Glutamatergic neuron (in vitro differentiated cells): ENCODE measurements around the gene IL17RD. TPM values are rescaled to one million over a fixed set of nuclear protein-coding genes. Genes with fewer than 3 reads are reported as not detected.

ENCODE experiments used
- DNase-seq: peaks from one replicate; pipeline ENCODE4 v3.0.0; 2022
- H3K27ac Mint-ChIP-seq: one replicate; pipeline ENCODE4 v1.8.0; 2020; ENCODE audit warnings: mild to moderate bottlenecking, mixed read lengths, inconsistent platforms; ENCODE audit not compliant: unreplicated experiment
- H3K27me3 Mint-ChIP-seq: one replicate; pipeline ENCODE4 v1.8.0; 2020; ENCODE audit warnings: mild to moderate bottlenecking, moderate library complexity, mixed read lengths, inconsistent platforms; ENCODE audit not compliant: unreplicated experiment
- H3K36me3 Mint-ChIP-seq: one replicate; pipeline ENCODE4 v1.8.0; 2020; ENCODE audit warnings: mild to moderate bottlenecking, mixed read lengths, inconsistent platforms; ENCODE audit not compliant: unreplicated experiment
- H3K4me1 Mint-ChIP-seq: one replicate; pipeline ENCODE4 v1.8.0; 2020; ENCODE audit warnings: mild to moderate bottlenecking, low read depth, mixed read lengths, inconsistent platforms; ENCODE audit not compliant: unreplicated experiment
- H3K4me3 Mint-ChIP-seq: one replicate; pipeline ENCODE4 v1.8.0; 2020; ENCODE audit warnings: mild to moderate bottlenecking, mixed read lengths, inconsistent platforms; ENCODE audit not compliant: unreplicated experiment
- H3K9me3 Mint-ChIP-seq: one replicate; pipeline ENCODE4 v1.8.0; 2020; ENCODE audit warnings: mild to moderate bottlenecking, moderate library complexity, mixed read lengths, inconsistent platforms; ENCODE audit not compliant: unreplicated experiment
- long read RNA-seq: library from polyadenylated mRNA; unstranded; transcript quantifications from one replicate; pipeline ENCODE4 v2.0.0, GENCODE V29; 2020; ENCODE audit not compliant: unreplicated experiment
- total RNA-seq: library from RNA; stranded (reverse); fragmentation: NEBNext Ultra II Directional; extraction: Animal tissue kit (Norgen Biotek cat#: 25700); gene quantifications from one replicate; pipeline ENCODE4 v1.2.1, GENCODE V29; 2021; ENCODE audit not compliant: unreplicated experiment
- TF ChIP-seq, protein P1 (sequence below): fragments of 200-600 bp; sonication (generic); IDR thresholded peaks from one replicate; pipeline ENCODE4 v1.5.0; 2021; ENCODE audit not compliant: partially characterized antibody, unreplicated experiment

IL17RD gene
- total RNA-seq: 31.1 TPM
- long read RNA-seq, full-length matches to known transcripts: 1 of 1 reads
- long read RNA-seq, partial matches to known transcripts: 0 of 1 reads
- long read RNA-seq, other reads (novel, unspliced or antisense): 0 of 1 reads

DNA sequence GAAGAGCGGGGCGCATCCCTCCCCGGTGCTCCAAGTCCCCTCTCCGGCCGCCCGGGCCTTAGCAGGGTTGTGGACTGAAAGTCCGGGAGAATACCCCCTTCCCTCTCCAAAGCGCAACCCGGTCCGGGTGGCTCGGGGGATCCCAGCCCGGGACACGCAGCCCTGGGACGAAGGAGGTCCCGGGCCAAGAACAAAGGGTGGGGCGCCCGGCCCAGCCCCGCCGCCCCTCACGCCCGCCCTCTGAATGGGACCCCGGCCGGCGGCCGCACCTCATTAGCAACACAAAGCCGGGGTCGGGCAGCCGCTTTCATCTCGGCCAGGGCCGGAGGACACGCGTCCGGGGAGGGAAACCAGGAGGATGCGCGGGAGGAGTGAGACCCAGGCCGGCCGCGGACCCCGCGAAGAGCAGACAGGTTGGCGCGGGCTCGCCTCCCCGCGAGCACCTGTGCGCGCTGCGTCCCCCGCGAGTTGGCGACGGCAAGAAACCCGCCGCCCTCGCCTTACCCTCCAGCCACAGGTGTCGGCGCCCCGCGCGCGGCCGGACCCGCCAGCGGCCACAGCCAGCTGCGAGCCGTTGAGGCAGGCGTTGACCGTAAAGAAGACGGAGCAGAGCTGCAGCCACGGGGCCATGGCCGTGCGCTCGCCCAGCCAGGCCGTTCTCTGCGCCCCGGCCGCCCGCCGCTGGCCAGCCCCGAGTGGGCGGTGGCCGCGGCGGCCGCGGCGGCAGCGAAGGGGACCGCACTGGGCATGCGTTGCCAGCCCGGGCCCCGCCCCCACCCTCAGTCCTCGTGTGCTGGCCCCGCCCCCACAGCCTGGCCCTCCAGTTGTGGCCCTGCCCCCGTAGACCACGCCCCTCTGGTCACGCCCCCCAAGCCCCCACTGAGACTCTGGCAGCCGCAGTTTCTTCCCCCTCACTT is at the start of gene IL17RD:
TSS of gene IL17RD (minus strand) at position 697 of the 917 bp plus-strand sequence. CDS start at position 630, 67 bp downstream.
- TF ChIP-seq, protein P1, sequence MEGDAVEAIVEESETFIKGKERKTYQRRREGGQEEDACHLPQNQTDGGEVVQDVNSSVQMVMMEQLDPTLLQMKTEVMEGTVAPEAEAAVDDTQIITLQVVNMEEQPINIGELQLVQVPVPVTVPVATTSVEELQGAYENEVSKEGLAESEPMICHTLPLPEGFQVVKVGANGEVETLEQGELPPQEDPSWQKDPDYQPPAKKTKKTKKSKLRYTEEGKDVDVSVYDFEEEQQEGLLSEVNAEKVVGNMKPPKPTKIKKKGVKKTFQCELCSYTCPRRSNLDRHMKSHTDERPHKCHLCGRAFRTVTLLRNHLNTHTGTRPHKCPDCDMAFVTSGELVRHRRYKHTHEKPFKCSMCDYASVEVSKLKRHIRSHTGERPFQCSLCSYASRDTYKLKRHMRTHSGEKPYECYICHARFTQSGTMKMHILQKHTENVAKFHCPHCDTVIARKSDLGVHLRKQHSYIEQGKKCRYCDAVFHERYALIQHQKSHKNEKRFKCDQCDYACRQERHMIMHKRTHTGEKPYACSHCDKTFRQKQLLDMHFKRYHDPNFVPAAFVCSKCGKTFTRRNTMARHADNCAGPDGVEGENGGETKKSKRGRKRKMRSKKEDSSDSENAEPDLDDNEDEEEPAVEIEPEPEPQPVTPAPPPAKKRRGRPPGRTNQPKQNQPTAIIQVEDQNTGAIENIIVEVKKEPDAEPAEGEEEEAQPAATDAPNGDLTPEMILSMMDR: no peak
- Mint-ChIP-seq H3K9me3 (peaks cover 6% of the 10 kb centered on the region), H3K4me1 (peaks cover 15% of the 10 kb centered on the region), H3K27me3 (peaks cover 19% of the 10 kb centered on the region), H3K27ac (peak within 1 kb of the TSS; percentile 90), H3K4me3 (peak within 1 kb of the TSS; percentile 96), H3K36me3 (peaks cover 3% of the 10 kb centered on the region)
- peak; percentile 89 for DNase-seq

DNA sequence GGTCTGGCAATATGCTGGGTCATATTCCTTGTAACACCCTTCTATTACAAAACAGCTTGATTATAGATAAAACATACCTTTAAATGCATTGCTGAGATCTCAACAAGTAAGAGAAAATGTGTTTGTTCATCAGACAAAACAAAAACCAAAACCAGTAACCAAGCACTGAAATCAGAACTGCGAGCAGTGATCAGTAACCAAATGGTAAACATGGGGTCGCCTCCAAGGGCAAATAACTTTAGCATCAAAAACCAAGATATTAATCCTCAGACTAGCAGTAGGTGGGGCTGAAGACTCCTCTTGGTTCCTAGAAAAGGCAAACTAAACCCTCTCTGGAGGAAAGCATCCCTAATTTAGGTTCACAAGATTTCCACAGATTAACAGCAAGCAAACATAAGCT is 41.3 kb upstream of the IL17RD start:
- Mint-ChIP-seq H3K4me3 (no peak overlapping the region), H3K9me3 (no peaks in the 10 kb centered on the region), H3K4me1 (no peaks in the 10 kb centered on the region), H3K36me3 (no peaks in the 10 kb centered on the region), H3K27ac (no peak overlapping the region), H3K27me3 (no peaks in the 10 kb centered on the region)
- DNase-seq: no peak
- TF ChIP-seq, protein P1: no peak

DNA sequence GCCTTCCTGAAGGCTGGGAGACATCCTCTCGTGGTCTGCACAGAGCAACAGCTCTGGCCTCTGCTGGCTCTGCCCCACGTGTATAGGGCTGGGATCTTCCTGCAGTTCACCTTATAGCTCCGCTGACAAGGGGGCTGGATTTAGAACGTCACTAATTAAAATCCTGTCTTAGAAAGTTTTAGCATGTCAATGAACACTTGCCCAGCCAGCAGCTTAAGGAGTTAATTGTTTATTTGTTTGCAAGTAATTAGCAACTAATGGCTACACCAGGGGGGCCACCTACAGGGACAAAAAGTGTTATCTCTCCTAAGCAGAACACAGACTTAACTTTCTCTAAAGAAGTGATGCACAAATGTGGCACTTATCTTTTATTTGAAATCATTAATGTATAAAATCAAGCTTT is 34.7 kb upstream of the IL17RD start, which contains the start of gene HESX1:
TSS of gene HESX1 (minus strand) at position 84 of the 403 bp plus-strand sequence. CDS start at position 24, 60 bp downstream.
- Mint-ChIP-seq H3K27me3 (no peaks in the 10 kb centered on the region), H3K36me3 (no peaks in the 10 kb centered on the region), H3K9me3 (no peaks in the 10 kb centered on the region), H3K4me1 (no peaks in the 10 kb centered on the region), H3K4me3 (no peak within 1 kb of the TSS), H3K27ac (no peak within 1 kb of the TSS)
- TF ChIP-seq, protein P1: no peak
- DNase-seq: no peak

DNA sequence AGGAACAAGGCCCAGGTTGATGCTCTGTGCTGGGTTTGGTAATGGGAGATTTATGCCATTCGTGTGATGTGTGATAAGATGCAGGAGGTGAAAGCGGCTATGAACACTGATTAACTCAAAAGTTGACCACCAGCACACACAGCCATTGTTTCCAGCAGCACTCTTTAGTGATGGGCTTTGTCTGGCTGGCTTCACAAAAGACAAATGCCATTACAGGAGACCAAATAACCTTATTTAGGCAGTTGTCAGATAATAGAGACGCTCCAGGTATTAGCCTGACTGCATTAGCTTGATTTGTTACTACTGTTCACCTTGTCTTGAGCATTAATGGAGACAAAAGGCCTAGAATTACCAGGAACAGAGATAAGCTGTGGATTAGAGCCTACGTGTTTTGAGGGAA is 29.5 kb upstream of the IL17RD start:
- Mint-ChIP-seq H3K4me3 (no peak overlapping the region), H3K27me3 (no peaks in the 10 kb centered on the region), H3K27ac (no peak overlapping the region), H3K36me3 (no peaks in the 10 kb centered on the region), H3K4me1 (no peaks in the 10 kb centered on the region), H3K9me3 (no peaks in the 10 kb centered on the region)
- TF ChIP-seq, protein P1: no peak
- no peak for DNase-seq

DNA sequence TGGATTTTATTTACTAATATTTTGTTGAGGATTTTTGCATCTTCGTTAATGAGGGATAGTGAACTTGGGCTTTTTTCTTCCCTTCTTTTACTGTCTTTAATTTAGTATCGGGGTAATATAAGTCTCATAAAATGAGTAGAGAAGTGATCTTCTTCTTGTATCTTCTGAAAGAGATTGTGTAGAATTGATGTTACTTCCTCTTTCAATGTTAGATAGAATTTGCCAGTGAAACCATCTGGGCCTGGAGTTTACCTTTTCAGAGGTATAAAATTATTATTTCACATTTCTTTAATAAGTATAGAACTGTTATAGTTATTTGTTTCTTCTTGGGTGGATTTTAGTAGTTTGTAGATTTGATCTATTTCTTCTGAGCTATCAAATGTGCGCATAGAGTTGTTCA is 26.9 kb upstream of the IL17RD start:
- no peaks in the 10 kb centered on the region for H3K9me3 Mint-ChIP-seq
- H3K27me3 Mint-ChIP-seq: no peaks in the 10 kb centered on the region
- TF ChIP-seq, protein P1: no peak
- H3K4me1 Mint-ChIP-seq: no peaks in the 10 kb centered on the region
- no peak overlapping the region for H3K4me3 Mint-ChIP-seq
- H3K36me3 Mint-ChIP-seq: no peaks in the 10 kb centered on the region
- DNase-seq: no peak
- no peak overlapping the region for H3K27ac Mint-ChIP-seq
